A549 (cell line): Measurements from ENCODE around the gene CLSTN2. TPM values are rescaled to one million over a fixed set of nuclear protein-coding genes. Genes with fewer than 3 reads are reported as not detected.

Source experiments
- ATAC-seq, 2 experiments: fragments of 200-7000 bp in 1 of 2; fragments of >200 bp in 1 of 2; cut with Nextera tagmentation in 1 of 2; cut with Tn5 transposase in 1 of 2; 3 replicates each; pipeline versions ENCODE4 v1.8.0 to v1.9.1; 2018 to 2020; ENCODE audit warnings: mild to moderate bottlenecking in 1 of 2, moderate library complexity in 1 of 2
- CTCF ChIA-PET: fragments of 300-600 bp; sonication (Branson Sonifier 250); formaldehyde crosslinking; extraction: SDS; loops from one replicate; lab custom pipeline; 2021; ENCODE audit warnings: antibody characterized with exemption, inconsistent platforms; lab: Yijun Ruan, JAX
- POLR2A ChIA-PET: fragments of 350-600 bp; formaldehyde crosslinking; extraction: SDS; loops from one replicate; lab custom pipeline; 2021; ENCODE audit warnings: antibody characterized with exemption, inconsistent platforms; lab: Yijun Ruan, JAX
- DNase-seq, 2 experiments: peaks; one replicate each; pipeline versions ENCODE4 v3.0.0 to v3.0.0-alpha.2; 2011 to 2016; ENCODE audit warnings: low read depth in 1 of 2, low spot score in 1 of 2
- FAIRE-seq: peaks from 2 replicates; lab custom pipeline; 2011; peaks lifted over from hg19 to GRCh38; lab: Jason Lieb, UNC
- H3K27ac ChIP-seq, 2 experiments: fragments of >200 bp; sonication (Bioruptor Twin); formaldehyde crosslinking; 3 replicates each; pipeline ENCODE4 v1.5.1; 2016 to 2017
- H3K4me1 ChIP-seq: fragments of >200 bp; sonication (Bioruptor Twin); formaldehyde crosslinking; 3 replicates; pipeline ENCODE4 v1.6.1; 2016
- H3K4me2 ChIP-seq: fragments of >200 bp; sonication (Bioruptor Twin); formaldehyde crosslinking; 3 replicates; pipeline ENCODE4 v1.6.1; 2016
- H3K4me3 ChIP-seq: fragments of >200 bp; sonication (Bioruptor Twin); formaldehyde crosslinking; 3 replicates; pipeline ENCODE4 v1.5.1; 2016
- H3K9me3 ChIP-seq: fragments of >200 bp; sonication (Bioruptor Twin); formaldehyde crosslinking; 3 replicates; pipeline ENCODE4 v1.6.1; 2016
- CBX2 ChIP-seq: fragments of 200-600 bp; sonication (generic); IDR thresholded peaks from 2 replicates; pipeline ENCODE4 v1.6.1; 2016; ENCODE audit warnings: low read depth, mild to moderate bottlenecking, borderline replicate concordance
- CBX8 ChIP-seq: fragments of 200-600 bp; sonication (generic); IDR thresholded peaks from 2 replicates; pipeline ENCODE4 v1.6.1; 2016
- CHD2 ChIP-seq: fragments of 150-350 bp; IDR thresholded peaks from 2 replicates; pipeline ENCODE4 v1.6.1; 2014; ENCODE audit warnings: low read length; ENCODE audit not compliant: partially characterized antibody
- EHF ChIP-seq: fragments of 250-450 bp; sonication (Bioruptor Pico); IDR thresholded peaks from 2 replicates; pipeline ENCODE4 v1.5.0; 2020; ENCODE audit warnings: mild to moderate bottlenecking
- FOSL2 ChIP-seq, 2 experiments: fragments of 450-650 bp in 1 of 2; fragments of >200 bp in 1 of 2; sonication (Bioruptor Twin) in 1 of 2; formaldehyde crosslinking; IDR thresholded peaks; 2 replicates each; pipeline versions ENCODE4 v1.5.0 to v1.6.1; 2016 to 2020; ENCODE audit warnings: mild to moderate bottlenecking in 1 of 2, moderate library complexity in 1 of 2
- FOXS1 ChIP-seq: fragments of 250-450 bp; sonication (Bioruptor Pico); IDR thresholded peaks from 2 replicates; pipeline ENCODE4 v1.5.0; 2020; ENCODE audit warnings: mild to moderate bottlenecking, moderate library complexity
- HDAC2 ChIP-seq: fragments of 200-600 bp; sonication (generic); IDR thresholded peaks from 2 replicates; pipeline ENCODE4 v1.6.1; 2016
- HEYL ChIP-seq: fragments of 250-450 bp; sonication (Bioruptor Pico); IDR thresholded peaks from 2 replicates; pipeline ENCODE4 v1.8.0; 2021; ENCODE audit warnings: mild to moderate bottlenecking, moderate library complexity
- HOXA7 ChIP-seq: fragments of 250-450 bp; sonication (Bioruptor Pico); IDR thresholded peaks from 2 replicates; pipeline ENCODE4 v1.5.0; 2020; ENCODE audit warnings: mild to moderate bottlenecking, moderate library complexity
- HOXB5 ChIP-seq: fragments of 250-450 bp; sonication (Bioruptor Pico); IDR thresholded peaks from 2 replicates; pipeline ENCODE4 v1.5.0; 2020; ENCODE audit warnings: mild to moderate bottlenecking, moderate library complexity
- JUN ChIP-seq, 2 experiments: fragments of >200 bp; sonication (Bioruptor Twin); formaldehyde crosslinking; IDR thresholded peaks; 2 replicates in 1 of 2; 3 replicates in 1 of 2; pipeline ENCODE4 v1.6.1; 2016 to 2017
- MAFK ChIP-seq: fragments of 450-650 bp; IDR thresholded peaks from 2 replicates; pipeline ENCODE4 v1.6.1; 2014; ENCODE audit not compliant: partially characterized antibody
- POLR2A ChIP-seq: IDR thresholded peaks from 2 replicates; pipeline ENCODE4 v1.6.1; 2012; ENCODE audit warnings: mild to moderate bottlenecking, low read length
- RAD21 ChIP-seq, 2 experiments: fragments of >200 bp in 1 of 2; sonication (Bioruptor Twin) in 1 of 2; formaldehyde crosslinking in 1 of 2; IDR thresholded peaks in 1 of 2; conservative IDR thresholded peaks in 1 of 2; 2 replicates in 1 of 2; 3 replicates in 1 of 2; pipeline ENCODE4 v1.6.1; 2012 to 2018; ENCODE audit warnings: inconsistent platforms in 1 of 2
- RARB ChIP-seq: fragments of 250-450 bp; sonication (Bioruptor Pico); IDR thresholded peaks from 2 replicates; pipeline ENCODE4 v1.8.0; 2021; ENCODE audit warnings: mild to moderate bottlenecking, moderate library complexity
- RCOR1 ChIP-seq: fragments of 150-350 bp; IDR thresholded peaks from 2 replicates; pipeline ENCODE4 v1.6.1; 2014; ENCODE audit warnings: antibody characterized with exemption, low read length, low read depth
- SMC3 ChIP-seq: fragments of >200 bp; sonication (Bioruptor Twin); formaldehyde crosslinking; IDR thresholded peaks from 3 replicates; pipeline ENCODE4 v1.6.1; 2018; ENCODE audit warnings: inconsistent platforms
- TFCP2L1 ChIP-seq: fragments of 250-450 bp; sonication (Bioruptor Pico); IDR thresholded peaks from 2 replicates; pipeline ENCODE4 v1.5.0; 2021; ENCODE audit warnings: mild to moderate bottlenecking
- TP53 ChIP-seq: fragments of 250-450 bp; sonication (Bioruptor Pico); IDR thresholded peaks from 2 replicates; pipeline ENCODE4 v1.5.0; 2021; ENCODE audit warnings: mild to moderate bottlenecking, moderate library complexity
- ZNF302 ChIP-seq: fragments of 250-450 bp; sonication (Bioruptor Pico); IDR thresholded peaks from 2 replicates; pipeline ENCODE4 v1.9.0; 2021; ENCODE audit warnings: inconsistent platforms, mild to moderate bottlenecking, moderate library complexity
- WGBS: methylation state at CpG from one replicate; pipeline ENCODE4 v1.1.6; 2017; ENCODE audit errors: missing lambda C conversion rate; 5-methylcytosine and 5-hydroxymethylcytosine counted together
- polyA plus RNA-seq, 4 experiments: library from polyadenylated mRNA; depleted of rRNA in 3 of 4; stranded (reverse); fragments of >200 nt; fragmentation: RNase III in 1 of 4; extraction: RNeasy Plus Mini Kit Qiagen cat#74134 plus additional on column Dnase treatment in 1 of 4; gene quantifications; 2 replicates in 3 of 4; 3 replicates in 1 of 4; pipeline ENCODE4 v1.2.3, GENCODE V29; 2011 to 2017
- TF ChIP-seq, protein P1 (sequence below): fragments of 150-350 bp; IDR thresholded peaks from 2 replicates; pipeline ENCODE4 v1.6.1; 2014; ENCODE audit warnings: low read depth, mild to moderate bottlenecking, low read length
- TF ChIP-seq, protein P2 (sequence below): fragments of 200-600 bp; sonication (generic); IDR thresholded peaks from 2 replicates; pipeline ENCODE4 v1.6.1; 2016; ENCODE audit warnings: antibody characterized with exemption, mild to moderate bottlenecking, moderate library complexity
- TF ChIP-seq, protein P3 (sequence below): IDR thresholded peaks from 2 replicates; pipeline ENCODE4 v1.6.1; 2012
- TF ChIP-seq, protein P4 (sequence below): fragments of 250-450 bp; sonication (Bioruptor Pico); IDR thresholded peaks from 2 replicates; pipeline ENCODE4 v1.5.0; 2021; ENCODE audit warnings: mild to moderate bottlenecking, moderate library complexity, borderline replicate concordance
- TF ChIP-seq, protein P5 (sequence below): fragments of >200 bp; sonication (Bioruptor Twin); formaldehyde crosslinking; IDR thresholded peaks from 3 replicates; pipeline ENCODE4 v1.5.1; 2016

CLSTN2 gene
- polyA plus RNA-seq, 2 of the 4 experiments (the other 2 are of a cell fraction): 0.03 to 0.04 TPM

DNA sequence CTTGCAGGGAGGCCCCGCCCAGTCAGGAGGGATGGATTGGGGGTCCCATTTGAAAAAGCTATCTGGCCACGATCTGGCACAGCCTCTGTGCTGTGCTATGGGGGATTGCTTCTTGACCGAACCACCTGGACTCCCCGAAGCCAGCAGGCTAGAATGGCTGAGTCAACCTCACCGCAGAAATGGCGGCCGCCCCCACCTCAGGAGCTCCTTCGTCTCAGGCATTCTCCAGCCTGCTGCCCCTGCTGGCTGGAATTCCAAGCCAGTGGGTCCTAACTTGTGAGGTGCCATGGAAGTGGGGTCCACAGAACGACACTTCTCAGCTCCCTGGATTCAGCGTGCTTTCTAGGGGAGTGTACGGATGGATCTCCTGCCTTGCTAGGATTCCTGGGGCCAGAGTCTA lies 562.3 kb downstream of the CLSTN2 start:
- H3K27ac ChIP-seq: no peak overlapping the region
- WGBS: 60% methylated on average over 2 of the region's 11 CpGs
- DNase-seq (no peak), ATAC-seq (no peak), FAIRE-seq (no peak)
- H3K9me3 ChIP-seq: no peaks in the 10 kb centered on the region
- POLR2A ChIA-PET: no interaction called here
- no peaks in the 10 kb centered on the region for H3K4me1 ChIP-seq
- H3K4me2 ChIP-seq: no peak overlapping the region
- TF ChIP-seq, protein P1, sequence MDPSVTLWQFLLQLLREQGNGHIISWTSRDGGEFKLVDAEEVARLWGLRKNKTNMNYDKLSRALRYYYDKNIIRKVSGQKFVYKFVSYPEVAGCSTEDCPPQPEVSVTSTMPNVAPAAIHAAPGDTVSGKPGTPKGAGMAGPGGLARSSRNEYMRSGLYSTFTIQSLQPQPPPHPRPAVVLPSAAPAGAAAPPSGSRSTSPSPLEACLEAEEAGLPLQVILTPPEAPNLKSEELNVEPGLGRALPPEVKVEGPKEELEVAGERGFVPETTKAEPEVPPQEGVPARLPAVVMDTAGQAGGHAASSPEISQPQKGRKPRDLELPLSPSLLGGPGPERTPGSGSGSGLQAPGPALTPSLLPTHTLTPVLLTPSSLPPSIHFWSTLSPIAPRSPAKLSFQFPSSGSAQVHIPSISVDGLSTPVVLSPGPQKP: no peak
- TF ChIP-seq JUN (IDR thresholded peaks at IDR 0.05) (no peak), RARB (CRISPR knock-in tag) (no peak), HDAC2 (no peak), CHD2 (no peak), HEYL (CRISPR knock-in tag) (no peak), HOXA7 (CRISPR knock-in tag) (no peak), RCOR1 (no peak), CBX2 (no peak), POLR2A (no peak), TFCP2L1 (CRISPR knock-in tag) (no peak), FOXS1 (no peak), ZNF302 (CRISPR knock-in tag) (no peak), HOXB5 (CRISPR knock-in tag) (no peak), EHF (CRISPR knock-in tag) (no peak), FOSL2 (IDR thresholded peaks at IDR 0.05) (no peak), FOSL2 (CRISPR knock-in tag; IDR thresholded peaks at IDR 0.05) (no peak)
- TF ChIP-seq, protein P2, sequence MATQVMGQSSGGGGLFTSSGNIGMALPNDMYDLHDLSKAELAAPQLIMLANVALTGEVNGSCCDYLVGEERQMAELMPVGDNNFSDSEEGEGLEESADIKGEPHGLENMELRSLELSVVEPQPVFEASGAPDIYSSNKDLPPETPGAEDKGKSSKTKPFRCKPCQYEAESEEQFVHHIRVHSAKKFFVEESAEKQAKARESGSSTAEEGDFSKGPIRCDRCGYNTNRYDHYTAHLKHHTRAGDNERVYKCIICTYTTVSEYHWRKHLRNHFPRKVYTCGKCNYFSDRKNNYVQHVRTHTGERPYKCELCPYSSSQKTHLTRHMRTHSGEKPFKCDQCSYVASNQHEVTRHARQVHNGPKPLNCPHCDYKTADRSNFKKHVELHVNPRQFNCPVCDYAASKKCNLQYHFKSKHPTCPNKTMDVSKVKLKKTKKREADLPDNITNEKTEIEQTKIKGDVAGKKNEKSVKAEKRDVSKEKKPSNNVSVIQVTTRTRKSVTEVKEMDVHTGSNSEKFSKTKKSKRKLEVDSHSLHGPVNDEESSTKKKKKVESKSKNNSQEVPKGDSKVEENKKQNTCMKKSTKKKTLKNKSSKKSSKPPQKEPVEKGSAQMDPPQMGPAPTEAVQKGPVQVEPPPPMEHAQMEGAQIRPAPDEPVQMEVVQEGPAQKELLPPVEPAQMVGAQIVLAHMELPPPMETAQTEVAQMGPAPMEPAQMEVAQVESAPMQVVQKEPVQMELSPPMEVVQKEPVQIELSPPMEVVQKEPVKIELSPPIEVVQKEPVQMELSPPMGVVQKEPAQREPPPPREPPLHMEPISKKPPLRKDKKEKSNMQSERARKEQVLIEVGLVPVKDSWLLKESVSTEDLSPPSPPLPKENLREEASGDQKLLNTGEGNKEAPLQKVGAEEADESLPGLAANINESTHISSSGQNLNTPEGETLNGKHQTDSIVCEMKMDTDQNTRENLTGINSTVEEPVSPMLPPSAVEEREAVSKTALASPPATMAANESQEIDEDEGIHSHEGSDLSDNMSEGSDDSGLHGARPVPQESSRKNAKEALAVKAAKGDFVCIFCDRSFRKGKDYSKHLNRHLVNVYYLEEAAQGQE: no peak
- TF ChIP-seq, protein P3, sequence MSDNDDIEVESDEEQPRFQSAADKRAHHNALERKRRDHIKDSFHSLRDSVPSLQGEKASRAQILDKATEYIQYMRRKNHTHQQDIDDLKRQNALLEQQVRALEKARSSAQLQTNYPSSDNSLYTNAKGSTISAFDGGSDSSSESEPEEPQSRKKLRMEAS: no peak
- TF ChIP-seq, protein P4, sequence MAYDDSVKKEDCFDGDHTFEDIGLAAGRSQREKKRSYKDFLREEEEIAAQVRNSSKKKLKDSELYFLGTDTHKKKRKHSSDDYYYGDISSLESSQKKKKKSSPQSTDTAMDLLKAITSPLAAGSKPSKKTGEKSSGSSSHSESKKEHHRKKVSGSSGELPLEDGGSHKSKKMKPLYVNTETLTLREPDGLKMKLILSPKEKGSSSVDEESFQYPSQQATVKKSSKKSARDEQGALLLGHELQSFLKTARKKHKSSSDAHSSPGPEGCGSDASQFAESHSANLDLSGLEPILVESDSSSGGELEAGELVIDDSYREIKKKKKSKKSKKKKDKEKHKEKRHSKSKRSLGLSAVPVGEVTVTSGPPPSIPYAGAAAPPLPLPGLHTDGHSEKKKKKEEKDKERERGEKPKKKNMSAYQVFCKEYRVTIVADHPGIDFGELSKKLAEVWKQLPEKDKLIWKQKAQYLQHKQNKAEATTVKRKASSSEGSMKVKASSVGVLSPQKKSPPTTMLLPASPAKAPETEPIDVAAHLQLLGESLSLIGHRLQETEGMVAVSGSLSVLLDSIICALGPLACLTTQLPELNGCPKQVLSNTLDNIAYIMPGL: no peak
- no peak overlapping the region for H3K4me3 ChIP-seq
- CTCF ChIA-PET: interaction anchor here (0.6 to 2.2 kb wide), 2 partner anchors 369 to 400 kb away, joined by 4 to 5 read pairs; no protein-coding TSS in a partner anchor

DNA sequence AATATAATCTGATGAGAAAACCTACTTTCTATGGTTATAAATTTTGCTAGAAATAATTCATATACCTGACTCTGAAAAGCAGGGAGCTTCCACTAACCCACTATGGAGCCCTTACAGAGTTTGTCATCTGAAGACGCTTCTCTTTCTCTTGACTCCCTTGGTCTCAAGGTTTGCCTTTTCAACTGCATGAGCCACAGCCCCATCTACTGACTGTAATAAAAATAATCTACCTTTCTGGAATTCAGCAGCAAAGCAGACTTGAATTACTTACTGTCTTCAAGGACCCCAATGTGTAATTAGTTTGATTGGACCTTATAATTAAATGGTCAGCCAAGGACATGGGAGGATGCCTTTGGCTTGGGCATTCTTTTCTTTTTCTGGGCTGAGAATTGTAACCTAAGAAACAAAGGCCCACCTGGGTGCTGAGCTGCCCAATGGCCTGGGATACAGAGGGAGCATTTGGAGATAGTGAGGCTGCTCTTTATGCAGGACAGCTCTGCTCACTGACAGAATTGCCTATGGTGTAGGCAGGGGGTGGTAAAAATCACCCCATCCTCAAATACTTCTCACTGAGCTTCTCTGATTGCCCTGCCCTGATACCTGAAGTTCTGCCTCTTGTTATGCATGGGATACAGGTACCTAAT lies 564.3 kb downstream of the CLSTN2 start:
- no peak for FAIRE-seq
- Histone ChIP-seq H3K4me1 (no peaks in the 10 kb centered on the region), H3K9me3 (no peaks in the 10 kb centered on the region), H3K27ac (no peak overlapping the region), H3K4me2 (no peak overlapping the region), H3K4me3 (no peak overlapping the region)
- ChIA-PET POLR2A (no interaction called here), CTCF (interaction anchor here (0.5 to 1.5 kb wide), 5 partner anchors 10 to 780 kb away, joined by 3 to 4 read pairs (median 3); no protein-coding TSS in a partner anchor)
- peak in 1 of 2 experiments; percentile 13 for DNase-seq
- 20% methylated on average over 1 of the region's 1 CpG for WGBS
- peak in 1 of 2 experiments; percentile 39; a peak in 1 of 6 replicates for ATAC-seq
- TF ChIP-seq TP53 (CRISPR knock-in tag) (no peak), RAD21 (conservative IDR thresholded peaks at IDR 0.05 in 1 of 2, IDR thresholded peaks at IDR 0.05 in 1 of 2) (peak; percentile 53 to 61), MAFK (no peak), CBX8 (no peak), SMC3 (peak; percentile 47; the same call in 2 of the 3 replicates)
- TF ChIP-seq, protein P5, sequence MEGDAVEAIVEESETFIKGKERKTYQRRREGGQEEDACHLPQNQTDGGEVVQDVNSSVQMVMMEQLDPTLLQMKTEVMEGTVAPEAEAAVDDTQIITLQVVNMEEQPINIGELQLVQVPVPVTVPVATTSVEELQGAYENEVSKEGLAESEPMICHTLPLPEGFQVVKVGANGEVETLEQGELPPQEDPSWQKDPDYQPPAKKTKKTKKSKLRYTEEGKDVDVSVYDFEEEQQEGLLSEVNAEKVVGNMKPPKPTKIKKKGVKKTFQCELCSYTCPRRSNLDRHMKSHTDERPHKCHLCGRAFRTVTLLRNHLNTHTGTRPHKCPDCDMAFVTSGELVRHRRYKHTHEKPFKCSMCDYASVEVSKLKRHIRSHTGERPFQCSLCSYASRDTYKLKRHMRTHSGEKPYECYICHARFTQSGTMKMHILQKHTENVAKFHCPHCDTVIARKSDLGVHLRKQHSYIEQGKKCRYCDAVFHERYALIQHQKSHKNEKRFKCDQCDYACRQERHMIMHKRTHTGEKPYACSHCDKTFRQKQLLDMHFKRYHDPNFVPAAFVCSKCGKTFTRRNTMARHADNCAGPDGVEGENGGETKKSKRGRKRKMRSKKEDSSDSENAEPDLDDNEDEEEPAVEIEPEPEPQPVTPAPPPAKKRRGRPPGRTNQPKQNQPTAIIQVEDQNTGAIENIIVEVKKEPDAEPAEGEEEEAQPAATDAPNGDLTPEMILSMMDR: peak; percentile 41
- TF ChIP-seq, protein P1: no peak
